ENCODE results near the gene BPIFB4. TPM values are rescaled to one million over a fixed set of nuclear protein-coding genes. Genes with fewer than 3 reads are reported as not detected.
"Not testable (repeated sequence)": the region's sequence is repeated elsewhere in the genome, so short reads cannot be mapped to it uniquely, and the experiment has no call there.

BPIFB4 gene
- total RNA-seq, 4 donors from 2014 or later = not detected

DNA sequence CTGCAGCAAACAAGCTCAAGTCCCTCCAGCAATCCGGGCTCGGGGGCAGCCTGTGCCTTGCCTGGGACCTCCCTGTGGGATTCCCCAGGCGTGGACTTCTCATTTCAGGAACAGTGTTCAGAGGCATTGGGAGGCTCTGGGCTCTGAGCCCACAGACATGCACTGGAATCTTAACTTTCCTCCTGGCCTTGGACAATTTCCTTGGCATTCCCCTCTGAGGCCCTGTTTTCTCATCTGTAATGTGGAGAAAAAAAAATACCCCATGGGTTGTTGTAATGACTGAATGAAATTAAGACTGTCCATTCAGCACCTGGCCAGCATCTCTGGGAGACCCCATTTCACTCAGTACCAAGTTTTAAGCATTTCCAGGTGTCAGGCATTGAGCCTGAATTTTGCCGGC is 17.6 kb downstream of the BPIFB4 start:
- Histone ChIP-seq H3K4me1 (peaks cover 0 to 18% (median 0%) of the 10 kb centered on the region in 4 donors), H3K4me3 (no peak overlapping the region), H3K27me3 (no peaks in the 10 kb centered on the region), H3K27ac (no peak overlapping the region), H3K9me3 (no peaks in the 10 kb centered on the region), H3K36me3 (no peaks in the 10 kb centered on the region)
- TF ChIP-seq, protein P1, sequence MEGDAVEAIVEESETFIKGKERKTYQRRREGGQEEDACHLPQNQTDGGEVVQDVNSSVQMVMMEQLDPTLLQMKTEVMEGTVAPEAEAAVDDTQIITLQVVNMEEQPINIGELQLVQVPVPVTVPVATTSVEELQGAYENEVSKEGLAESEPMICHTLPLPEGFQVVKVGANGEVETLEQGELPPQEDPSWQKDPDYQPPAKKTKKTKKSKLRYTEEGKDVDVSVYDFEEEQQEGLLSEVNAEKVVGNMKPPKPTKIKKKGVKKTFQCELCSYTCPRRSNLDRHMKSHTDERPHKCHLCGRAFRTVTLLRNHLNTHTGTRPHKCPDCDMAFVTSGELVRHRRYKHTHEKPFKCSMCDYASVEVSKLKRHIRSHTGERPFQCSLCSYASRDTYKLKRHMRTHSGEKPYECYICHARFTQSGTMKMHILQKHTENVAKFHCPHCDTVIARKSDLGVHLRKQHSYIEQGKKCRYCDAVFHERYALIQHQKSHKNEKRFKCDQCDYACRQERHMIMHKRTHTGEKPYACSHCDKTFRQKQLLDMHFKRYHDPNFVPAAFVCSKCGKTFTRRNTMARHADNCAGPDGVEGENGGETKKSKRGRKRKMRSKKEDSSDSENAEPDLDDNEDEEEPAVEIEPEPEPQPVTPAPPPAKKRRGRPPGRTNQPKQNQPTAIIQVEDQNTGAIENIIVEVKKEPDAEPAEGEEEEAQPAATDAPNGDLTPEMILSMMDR (IDR thresholded peaks at IDR 0.05) = no peak
- TF ChIP-seq POLR2A (IDR thresholded peaks at IDR 0.05) (no peak), EP300 (IDR thresholded peaks at IDR 0.05) (no peak)
- WGBS, 2 donors = 35 to 37% methylated on average over 4 of the region's 4 CpGs
- no peak for DNase-seq (ENCODE audit: low spot score in 2 of 2)

DNA sequence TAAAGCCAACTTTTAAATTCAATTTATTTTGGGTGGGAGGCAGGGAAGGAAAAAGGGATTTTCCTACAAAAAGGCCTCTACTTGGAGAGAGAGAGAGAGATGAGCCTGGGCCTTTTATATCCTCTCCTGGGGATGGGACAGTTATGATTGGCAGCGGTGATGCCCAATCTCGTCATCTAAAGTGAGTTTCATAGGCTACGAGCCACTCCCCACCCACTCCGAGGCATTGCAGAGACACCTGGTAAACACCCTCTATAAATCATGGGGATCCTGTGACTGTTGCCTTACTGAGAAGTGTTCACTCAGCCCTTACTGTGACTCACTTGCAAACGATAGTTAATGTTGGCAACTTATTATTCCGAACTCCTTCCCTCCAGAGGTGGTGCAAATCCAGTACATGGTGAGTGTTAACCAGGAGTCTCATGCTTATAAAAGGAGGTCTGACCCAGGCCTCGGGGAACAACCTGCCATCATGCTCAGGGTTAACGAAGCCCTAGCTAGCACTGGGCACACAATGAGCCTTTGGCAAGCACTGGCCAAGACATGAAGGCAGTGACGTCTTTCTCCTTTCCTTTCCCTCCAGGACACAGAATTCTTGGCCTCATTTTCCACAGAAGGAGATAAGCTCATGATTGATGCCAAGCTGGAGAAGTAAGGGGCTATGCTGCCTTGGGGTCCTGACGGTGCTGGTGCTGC is 20.5 kb downstream of the BPIFB4 start:
- Histone ChIP-seq H3K27me3 (no peaks in the 10 kb centered on the region), H3K27ac (no peak overlapping the region), H3K4me3 (no peak overlapping the region), H3K4me1 (peaks cover 0 to 23% (median 0%) of the 10 kb centered on the region in 4 donors), H3K9me3 (no peaks in the 10 kb centered on the region), H3K36me3 (no peaks in the 10 kb centered on the region)
- no peak for DNase-seq (ENCODE audit: low spot score in 2 of 2)
- TF ChIP-seq EP300 (IDR thresholded peaks at IDR 0.05) (no peak), POLR2A (IDR thresholded peaks at IDR 0.05) (no peak)
- TF ChIP-seq, protein P1 (IDR thresholded peaks at IDR 0.05) = no peak
- 67% methylated on average over 10 of the region's 10 CpGs for WGBS, 2 donors

DNA sequence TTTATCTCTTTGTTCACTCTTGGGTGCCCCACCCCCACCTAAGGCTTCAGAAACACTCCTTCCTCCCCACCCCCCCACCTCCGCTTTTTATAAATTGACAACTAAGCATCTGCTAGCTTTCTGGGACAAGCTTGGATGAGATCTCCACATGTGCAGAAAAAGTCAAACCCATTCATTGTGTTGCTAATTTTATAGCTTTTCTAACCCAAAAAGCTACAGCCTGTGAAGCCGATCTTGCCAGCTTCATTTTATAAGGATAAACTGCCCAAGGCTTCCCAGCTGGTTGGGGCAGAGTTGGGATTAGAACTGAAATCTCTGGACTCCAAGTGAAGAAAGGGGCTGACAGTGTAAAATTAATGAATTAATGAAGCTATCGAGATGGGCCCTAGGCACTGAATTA is 24.1 kb downstream of the BPIFB4 start:
- WGBS, 2 donors = 80 to 81% methylated on average over 3 of the region's 3 CpGs
- H3K36me3 ChIP-seq = no peaks in the 10 kb centered on the region
- no peak for DNase-seq (ENCODE audit: low spot score in 2 of 2)
- H3K4me1 ChIP-seq = peaks cover 0 to 21% (median 3%) of the 10 kb centered on the region in 4 donors
- no peak overlapping the region for H3K4me3 ChIP-seq
- TF ChIP-seq POLR2A (IDR thresholded peaks at IDR 0.05) = no peak
- TF ChIP-seq EP300 (IDR thresholded peaks at IDR 0.05) = no peak
- TF ChIP-seq, protein P1 (IDR thresholded peaks at IDR 0.05) = no peak
- H3K27me3 ChIP-seq = no peaks in the 10 kb centered on the region
- no peaks in the 10 kb centered on the region for H3K9me3 ChIP-seq
- no peak overlapping the region for H3K27ac ChIP-seq

DNA sequence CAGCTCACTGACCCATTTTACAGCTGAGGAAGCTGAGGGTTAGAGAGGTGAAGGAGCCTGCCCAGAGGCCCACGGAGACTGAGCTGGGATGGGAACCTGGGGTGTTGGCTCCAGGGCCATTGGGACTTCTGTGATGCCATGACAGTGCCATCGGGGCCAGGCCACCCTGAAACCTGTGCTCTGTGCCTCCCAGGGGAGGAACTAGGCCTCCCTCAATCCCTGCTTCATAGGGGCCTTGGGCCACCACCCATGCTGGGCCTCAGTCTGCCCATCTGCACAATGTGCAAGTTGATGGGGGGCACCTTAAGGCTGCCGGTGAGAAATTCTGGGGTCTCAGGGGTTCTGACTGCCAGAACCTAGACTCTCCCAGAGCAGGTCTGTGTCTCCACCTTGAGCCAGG is 24.9 kb downstream of the BPIFB4 start:
- 77 to 86% methylated on average over 3 of the region's 3 CpGs for WGBS, 2 donors
- Histone ChIP-seq H3K27me3 (no peaks in the 10 kb centered on the region), H3K4me1 (peaks cover 0 to 21% (median 3%) of the 10 kb centered on the region in 4 donors), H3K36me3 (no peaks in the 10 kb centered on the region), H3K4me3 (no peak overlapping the region), H3K27ac (no peak overlapping the region), H3K9me3 (no peaks in the 10 kb centered on the region)
- no peak for TF ChIP-seq POLR2A (IDR thresholded peaks at IDR 0.05)
- DNase-seq (ENCODE audit: low spot score in 2 of 2) = no peak

DNA sequence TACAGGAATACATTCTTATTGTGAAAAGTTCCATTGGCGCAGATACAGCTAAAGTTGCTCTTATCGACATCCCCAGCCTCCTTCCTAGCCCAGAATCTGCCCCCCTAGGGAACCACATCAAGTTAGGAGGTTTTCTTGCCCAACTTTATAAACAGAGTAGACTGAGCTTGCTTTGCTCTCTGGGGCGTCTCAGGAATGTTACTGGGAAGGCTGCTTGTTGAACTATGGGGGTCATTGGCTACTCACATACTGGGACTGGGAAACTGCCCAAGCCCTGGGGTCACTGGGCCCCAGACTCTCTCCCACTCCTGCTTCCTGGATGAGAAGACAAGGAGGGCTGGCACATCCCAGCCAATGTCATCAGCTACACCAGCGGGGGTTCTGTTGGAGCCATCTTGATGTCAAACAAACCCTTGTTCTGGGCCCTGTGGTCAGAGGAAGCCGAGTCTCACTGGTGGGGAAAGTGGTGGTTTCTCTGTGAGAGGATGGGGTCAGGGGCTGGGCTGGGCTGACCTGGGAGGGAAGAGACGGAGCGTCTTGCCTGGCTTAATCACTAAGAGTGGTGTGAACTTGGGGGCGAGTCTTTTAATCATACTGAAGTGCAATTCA is 26.0 kb downstream of the BPIFB4 start:
- TF ChIP-seq EP300 (IDR thresholded peaks at IDR 0.05) (no peak), POLR2A (IDR thresholded peaks at IDR 0.05) (no peak)
- TF ChIP-seq, protein P1 (IDR thresholded peaks at IDR 0.05) = no peak
- Histone ChIP-seq H3K4me3 (no peak overlapping the region), H3K4me1 (peaks cover 0 to 21% (median 3%) of the 10 kb centered on the region in 4 donors), H3K9me3 (no peaks in the 10 kb centered on the region), H3K36me3 (no peaks in the 10 kb centered on the region), H3K27ac (peak overlapping the region in 2 of 4 donors; percentile 8 to 32), H3K27me3 (no peaks in the 10 kb centered on the region)
- no peak for DNase-seq (ENCODE audit: low spot score in 2 of 2)
- 38% methylated on average over 8 of the region's 8 CpGs for WGBS, 2 donors

DNA sequence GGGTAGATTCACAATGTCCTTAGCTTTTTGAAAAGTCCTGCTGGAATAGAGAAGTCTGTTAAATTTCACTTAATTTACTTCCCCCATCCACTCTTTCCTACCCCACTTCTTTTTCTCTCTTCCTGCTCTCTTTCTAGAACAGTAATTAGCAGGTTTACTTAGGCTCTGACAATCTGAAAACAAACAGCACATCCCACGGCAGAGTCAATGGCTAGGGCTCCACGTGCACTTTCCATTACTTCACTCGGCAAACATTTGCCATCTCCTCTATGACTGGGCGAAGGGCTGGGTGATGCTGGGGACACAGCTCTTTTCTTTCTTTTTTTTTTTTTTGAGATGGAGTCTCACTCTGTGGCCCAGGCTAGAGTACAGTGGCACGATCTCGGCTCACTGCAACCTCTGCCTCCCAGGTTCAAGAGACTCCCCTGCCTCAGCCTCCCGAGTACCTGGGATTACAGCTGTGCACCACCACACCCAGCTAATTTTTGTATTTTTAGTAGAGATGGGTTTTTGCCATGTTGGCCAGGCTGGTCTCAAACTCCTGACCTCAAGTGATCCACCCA is 26.7 kb downstream of the BPIFB4 start:
- peaks cover 0 to 21% (median 3%) of the 10 kb centered on the region in 4 donors for H3K4me1 ChIP-seq
- DNase-seq (ENCODE audit: low spot score in 2 of 2); H3K27me3 ChIP-seq; H3K9me3 ChIP-seq; H3K36me3 ChIP-seq; H3K4me3 ChIP-seq: not testable (repeated sequence)
- peak overlapping the region in 1 of 4 donors; percentile 8 for H3K27ac ChIP-seq
- WGBS, 2 donors = 41 to 60% methylated on average over 7 of the region's 7 CpGs

All from tibial nerve (tissue), 4 donors.